Measurements from ENCODE around the gene DCTN2.

- TF ChIP-seq GATA2 (IDR thresholded peaks at IDR 0.05; ENCODE audit: low read depth, low read length) (no peak), GATA3 (IDR thresholded peaks at IDR 0.05; ENCODE audit: low read depth, low read length) (no peak)
Observed at GRCh38 chr12:57539134-57539768, 7.7 kb downstream of the DCTN2 start.

All from SH-SY5Y (cell line).